Stimulated activated naive CD4-positive, alpha-beta T cell (primary cell): Measurements from ENCODE around the gene VWA5B2.
A peak's percentile ranks its signal among the peaks of the same experiment; 100 is the strongest.

Experiments
- DNase-seq, 6 experiments: peaks; one replicate each; lab custom pipeline; 2025; lab: John Stamatoyannopoulos, UW

VWA5B2 gene

DNA sequence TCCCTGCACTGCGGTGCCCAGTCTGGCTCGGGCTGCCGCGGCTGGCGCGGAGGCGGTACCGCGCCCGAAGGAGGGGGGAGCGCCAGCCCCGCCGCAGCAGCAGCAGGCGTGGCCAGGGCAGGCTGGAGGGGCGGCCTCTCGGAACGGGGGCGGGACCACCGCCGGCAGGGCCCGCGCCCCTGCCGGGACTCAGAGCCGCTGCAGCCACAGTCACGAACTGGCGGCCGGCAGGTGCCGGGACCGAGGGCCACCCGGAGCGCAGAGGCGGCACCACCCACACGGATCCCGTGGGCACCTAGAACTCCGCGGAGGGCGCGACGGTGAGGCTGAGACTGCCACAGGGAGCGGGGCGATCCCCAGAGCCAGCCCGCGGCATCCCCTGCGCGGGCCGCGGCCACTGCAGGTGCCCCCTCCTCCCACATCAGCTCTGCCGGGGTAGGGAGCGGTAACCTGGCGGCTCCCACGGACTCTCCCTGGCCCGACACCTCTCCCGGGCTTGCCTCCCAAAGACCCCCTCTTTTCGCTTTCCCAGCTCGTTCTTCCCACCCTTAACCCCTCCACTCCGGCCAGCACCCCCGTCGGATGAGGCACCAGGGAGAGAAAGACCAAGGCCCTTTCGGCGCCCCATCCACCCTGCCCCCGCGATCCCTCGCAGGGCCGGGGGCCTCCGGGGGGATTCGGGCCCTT lies at the start of gene VWA5B2:
Gene VWA5B2, plus strand, starts transcription at position 192 of the 687 bp plus-strand sequence. CDS start 944 bp downstream, outside the sequence.
- DNase-seq = peak; percentile 23 to 62 (median 59)

DNA sequence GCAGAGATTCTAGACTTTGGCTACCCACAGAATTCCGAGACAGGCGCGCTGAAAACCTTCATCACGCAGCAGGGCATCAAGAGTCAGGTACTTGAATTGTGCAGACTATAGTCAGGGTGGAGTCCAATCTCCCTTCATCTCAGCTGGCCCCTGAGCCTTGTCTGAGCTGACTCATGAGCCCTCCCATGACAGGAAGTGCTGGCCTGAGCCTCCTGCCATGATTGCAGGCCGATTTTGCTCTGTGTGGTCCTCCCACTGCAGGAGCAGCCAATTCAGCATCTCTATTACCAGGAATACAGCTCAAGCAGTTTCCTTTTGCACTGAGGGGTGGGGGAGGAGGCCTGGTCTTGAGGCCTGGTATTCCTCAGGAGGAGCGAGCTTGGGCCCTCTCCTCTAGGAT lies 49.2 kb upstream of the VWA5B2 start:
- no peak for DNase-seq

DNA sequence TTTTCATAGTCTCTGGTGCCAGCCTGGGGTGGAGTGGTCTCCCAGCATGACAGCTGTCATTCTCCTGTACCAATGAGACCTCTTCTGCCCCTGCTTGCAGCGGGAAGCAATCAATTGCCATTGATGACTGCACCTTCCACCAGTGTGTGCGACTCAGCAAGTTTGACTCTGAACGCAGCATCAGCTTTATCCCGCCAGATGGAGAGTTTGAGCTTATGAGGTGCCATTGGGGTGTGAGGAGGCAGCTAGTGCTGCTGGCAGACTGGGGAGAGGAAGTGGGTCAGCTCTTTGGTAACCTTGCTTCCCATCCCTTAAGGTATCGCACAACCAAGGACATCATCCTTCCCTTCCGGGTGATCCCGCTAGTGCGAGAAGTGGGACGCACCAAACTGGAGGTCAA lies 47.8 kb upstream of the VWA5B2 start:
- DNase-seq = no peak

DNA sequence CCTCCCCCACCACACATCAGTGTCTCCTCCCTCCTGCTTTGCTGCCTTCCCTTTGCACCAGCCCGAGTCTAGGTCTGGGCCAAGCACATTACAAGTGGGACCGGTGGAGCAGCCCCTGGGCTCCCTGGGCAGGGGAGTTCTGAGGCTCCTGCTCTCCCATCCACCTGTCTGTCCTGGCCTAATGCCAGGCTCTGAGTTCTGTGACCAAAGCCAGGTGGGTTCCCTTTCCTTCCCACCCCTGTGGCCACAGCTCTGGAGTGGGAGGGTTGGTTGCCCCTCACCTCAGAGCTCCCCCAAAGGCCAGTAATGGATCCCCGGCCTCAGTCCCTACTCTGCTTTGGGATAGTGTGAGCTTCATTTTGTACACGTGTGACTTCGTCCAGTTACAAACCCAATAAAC lies 45.7 kb upstream of the VWA5B2 start:
- DNase-seq = no peak

DNA sequence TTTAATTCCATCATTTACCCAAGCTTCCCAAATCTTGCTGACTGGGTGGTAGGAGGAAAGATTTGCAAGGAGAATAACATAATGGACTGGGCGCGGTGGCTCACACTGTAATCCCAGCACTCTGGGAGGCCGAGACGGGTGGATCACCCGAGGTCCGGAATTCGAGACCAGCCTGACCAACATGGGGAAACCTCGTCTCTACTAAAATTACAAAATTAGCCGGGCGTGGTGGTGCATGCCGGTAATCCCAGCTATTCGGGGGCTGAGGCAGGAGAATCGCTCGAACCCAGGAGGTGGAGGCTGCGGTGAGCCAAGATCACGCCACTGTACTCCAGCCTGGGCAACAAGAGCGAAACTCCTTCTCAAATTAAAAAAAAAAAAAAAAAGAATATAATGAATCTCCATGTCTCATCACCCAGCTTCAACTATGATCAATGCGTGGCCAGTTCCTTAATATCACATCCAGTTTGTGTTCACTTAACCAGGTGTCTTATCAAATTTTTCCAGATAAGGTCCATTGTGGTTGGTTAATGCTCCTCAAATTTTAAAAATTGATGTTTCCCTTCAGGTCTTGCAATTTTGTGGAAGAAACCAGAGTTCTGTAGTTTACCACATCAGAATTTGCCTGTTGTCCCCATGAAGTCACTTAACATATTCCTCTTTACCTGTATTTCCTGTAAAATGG lies 44.7 kb upstream of the VWA5B2 start:
- DNase-seq = no peak

DNA sequence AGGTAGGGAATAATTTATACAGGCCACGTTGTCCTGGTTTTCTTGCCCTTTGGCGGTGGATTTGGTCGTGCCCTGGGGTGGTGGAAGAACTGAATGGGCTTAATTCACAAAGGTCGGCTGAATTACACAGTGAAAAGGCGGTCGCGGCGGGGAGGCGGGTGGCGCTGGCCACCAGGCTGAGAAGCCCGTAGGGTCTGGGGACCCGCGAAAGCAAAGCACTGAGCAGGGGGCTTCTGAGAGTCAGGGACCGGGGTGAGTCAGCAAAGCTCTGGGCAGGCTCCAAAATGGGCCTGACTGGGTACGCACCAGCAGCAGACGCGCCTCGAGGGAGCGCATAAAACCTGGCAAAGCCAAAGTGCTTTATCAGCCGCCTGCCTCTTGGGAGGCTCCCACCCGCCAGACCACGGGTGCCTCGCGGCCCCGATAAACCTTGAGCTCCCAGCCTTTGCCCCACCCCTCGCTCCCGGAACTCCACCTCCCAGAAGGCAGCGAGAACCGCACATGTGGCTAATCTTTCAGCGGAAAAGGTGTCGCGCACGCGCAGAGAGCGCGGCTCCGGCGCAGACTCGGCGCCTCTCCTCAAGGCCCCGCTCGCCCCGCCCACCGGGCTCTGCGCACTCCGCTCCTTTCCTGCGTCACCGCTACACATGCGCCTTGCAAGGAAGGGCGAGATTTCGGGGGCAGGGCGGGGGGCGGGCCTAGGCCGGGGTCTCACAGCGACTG lies 43.8 kb upstream of the VWA5B2 start:
- DNase-seq = peak; percentile 97 to 100 (median 99)

DNA sequence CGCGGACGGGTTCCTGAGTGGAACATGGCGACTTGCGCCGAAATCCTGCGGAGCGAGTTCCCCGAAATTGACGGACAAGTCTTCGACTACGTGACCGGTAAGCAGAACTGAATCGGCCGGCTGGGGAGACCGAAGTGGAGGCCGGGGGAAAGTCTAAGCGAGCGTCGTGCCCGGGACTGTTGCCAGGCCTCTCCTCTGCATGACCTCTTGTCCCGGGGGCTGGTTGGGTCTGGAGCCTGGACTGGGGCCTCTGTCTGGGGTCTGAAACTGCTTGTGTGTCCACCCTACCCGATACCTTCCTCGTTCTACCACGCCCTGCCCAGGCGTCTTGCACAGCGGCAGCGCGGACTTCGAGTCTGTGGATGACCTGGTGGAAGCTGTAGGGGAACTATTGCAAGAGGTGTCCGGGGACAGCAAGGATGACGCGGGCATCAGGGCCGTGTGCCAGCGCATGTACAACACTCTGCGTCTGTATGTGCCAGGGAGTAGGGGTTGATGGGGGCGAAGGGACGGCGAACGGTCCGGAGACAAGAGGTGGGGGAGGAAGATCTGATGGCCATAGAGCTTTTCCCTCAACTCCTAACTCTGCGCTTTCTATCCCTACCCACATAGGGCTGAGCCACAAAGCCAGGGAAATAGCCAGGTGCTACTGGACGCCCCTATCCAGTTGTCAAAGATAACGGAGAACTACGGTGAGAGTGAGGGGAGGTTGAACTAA lies 43.0 kb upstream of the VWA5B2 start, which contains the start of gene ABCF3:
Gene ABCF3, plus strand, starts transcription at position 16 of the 718 bp plus-strand sequence. Its CDS starts 9 bp downstream, at position 25.
- DNase-seq = no peak

DNA sequence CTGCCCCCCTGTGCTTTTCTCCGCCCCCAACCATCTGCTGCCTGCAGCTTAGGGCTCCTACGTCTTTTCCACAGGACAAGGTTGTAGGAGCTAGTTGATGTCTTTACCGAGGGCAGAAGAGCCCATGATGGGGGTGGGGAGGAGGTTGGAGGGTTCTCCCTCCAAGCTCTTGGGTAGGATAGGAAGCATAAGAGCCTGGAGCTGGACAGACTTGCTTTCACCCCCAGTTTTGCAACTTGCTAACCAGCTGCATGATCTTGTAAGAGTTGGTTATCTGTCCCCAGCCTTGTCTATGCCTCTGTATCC lies 42.5 kb upstream of the VWA5B2 start:
- DNase-seq = no peak

DNA sequence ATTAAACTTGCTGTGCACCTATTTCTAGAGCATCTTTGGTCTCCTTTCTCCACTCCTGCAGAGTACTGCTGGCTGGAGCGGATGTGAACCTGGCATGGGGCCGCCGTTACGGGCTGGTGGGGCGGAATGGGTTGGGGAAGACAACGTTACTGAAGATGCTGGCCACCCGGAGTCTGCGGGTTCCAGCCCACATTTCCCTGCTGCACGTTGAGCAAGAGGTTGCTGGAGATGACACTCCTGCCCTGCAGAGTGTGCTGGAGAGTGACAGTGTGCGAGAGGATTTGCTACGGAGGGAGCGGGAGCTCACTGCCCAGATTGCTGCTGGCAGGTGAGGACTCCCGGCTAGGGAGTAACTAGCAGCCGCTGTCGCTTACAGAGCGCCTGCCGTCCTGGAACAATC lies 41.3 kb upstream of the VWA5B2 start:
- DNase-seq = no peak

DNA sequence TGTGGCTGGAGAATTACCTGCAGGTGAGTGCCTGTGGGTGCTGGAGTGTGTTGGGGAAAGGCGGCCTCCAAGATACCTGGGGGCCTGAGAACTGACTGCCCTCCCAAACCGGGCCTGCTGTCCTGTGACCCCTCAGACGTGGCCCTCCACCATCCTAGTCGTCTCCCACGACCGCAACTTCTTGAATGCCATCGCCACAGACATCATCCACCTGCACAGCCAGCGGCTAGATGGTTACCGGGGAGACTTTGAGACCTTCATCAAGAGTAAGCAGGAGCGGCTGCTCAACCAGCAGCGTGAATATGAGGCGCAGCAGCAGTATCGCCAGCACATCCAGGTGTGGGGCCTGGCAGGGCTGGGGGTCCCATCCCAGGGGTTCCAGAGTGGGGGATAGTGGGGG lies 40.0 kb upstream of the VWA5B2 start:
- DNase-seq = no peak

DNA sequence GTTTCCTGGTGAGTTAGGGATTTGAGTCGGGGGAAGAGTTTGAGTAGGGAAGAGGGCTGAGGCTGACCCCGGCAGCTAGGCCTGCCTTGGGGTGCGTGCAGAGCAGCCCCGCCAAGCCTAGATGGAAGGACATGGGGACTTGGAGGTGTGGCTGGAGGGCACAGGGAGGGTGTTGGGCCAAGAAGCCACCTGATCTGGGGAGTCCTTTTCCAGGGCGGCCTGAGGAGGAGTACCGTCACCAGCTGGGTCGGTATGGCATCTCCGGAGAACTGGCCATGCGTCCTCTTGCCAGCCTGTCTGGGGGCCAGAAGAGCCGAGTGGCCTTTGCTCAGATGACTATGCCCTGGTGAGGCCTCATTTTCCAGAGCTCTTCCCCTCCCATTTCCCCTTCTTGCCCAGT lies 36.5 kb upstream of the VWA5B2 start:
- no peak for DNase-seq

DNA sequence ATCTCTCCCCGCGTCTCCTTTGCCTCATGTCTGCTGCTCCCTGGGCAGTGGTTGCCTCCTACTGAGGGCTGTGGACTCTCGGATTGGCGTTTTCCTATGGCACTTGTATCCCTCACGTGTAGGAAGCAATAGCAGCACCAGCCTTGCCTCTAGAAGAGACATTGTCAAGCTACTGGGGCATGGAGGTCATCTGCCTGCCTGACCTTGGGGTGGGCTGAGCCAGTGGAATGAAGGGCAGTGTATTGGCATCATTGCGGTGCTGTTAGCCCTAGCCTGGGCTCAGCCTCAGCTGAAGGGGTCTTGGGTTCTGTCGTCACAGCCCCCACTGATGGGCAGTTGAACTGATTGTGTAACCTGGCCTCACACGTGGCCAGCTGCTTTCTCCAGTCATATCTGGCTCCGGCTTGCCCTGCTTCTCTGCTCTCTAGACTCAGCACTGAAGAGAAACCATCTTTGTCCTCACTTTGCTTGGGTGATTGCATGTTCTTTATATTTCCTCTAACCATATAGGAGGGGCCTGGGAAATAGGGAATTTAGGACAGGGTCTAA lies 35.3 kb upstream of the VWA5B2 start:
- DNase-seq = no peak

DNA sequence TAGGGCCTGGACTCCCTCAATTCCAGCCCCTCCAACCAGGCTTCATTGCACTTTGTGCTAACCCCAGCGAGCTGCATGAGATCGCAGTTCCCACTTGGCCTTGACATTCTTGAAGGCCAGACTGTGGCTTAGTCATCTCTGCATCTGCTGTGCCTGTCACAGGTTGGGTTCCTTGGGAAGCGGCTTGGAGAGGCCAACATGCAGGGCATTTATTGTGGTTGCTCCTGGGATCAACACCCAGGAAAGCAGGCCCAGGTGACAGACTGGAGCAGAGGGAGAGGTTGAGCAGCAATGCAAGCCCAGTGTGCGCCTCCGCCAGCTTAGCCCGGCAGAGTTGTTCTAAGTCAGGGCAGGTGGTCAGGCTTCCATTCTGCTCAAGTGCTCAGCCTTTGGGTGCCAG lies 32.8 kb upstream of the VWA5B2 start:
- DNase-seq = no peak

DNA sequence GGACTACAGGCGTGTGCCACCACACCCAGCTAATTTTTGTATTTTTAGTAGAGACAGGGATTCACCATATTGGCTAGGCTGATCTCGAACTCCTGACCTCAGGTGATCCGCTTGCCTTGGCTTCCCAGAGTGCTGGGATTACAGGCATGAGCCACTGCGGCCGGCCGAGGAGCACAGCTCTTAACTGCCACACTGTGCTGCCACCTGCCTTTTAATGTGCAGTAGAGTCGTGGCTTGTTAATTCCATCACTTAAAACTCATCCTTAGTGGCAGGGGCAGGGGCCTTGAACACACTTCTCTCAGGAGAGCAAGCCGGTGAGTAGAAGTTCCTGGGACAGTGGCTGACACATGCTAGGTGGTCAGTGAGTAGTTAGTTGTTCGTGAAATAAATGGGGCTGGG lies 30.9 kb upstream of the VWA5B2 start:
- DNase-seq = no peak

DNA sequence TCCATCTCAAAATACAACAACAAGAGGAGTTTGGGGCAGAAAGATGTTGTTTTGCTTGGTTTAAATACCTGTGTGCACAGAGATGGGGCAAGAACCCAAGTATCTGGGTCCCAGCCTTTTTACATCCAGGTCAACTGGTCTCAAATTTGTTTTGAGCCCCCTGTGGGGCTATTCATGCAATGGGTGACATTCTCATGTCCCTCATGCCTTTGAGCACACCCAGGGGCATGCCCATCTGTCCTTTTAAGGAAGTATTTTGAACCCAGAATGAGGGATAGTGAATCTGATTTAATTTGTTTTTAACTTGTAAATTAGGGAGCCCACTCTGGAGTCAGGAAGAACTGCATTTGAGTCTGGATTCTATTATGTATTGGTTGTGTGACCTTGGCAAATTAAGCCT lies 28.6 kb upstream of the VWA5B2 start:
- no peak for DNase-seq

DNA sequence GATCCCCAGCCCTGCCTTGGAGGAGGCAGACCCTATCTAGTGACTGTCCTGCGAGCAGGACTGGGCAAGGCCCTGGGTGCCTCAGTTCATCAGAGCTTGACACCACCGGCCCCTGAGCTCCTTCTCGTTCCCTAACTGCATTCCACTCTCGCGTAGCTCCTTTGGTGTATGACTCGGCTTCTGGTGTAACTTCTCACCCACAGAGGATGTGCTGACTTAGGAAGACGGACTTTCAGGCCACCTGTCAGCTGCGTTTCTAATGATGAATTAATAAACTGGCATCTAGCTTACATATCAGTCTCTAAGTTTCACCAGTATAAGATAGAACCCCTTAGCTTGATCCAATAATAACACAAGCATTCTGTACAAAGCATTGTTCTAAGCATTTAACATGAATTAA lies 25.9 kb upstream of the VWA5B2 start:
- DNase-seq = no peak

DNA sequence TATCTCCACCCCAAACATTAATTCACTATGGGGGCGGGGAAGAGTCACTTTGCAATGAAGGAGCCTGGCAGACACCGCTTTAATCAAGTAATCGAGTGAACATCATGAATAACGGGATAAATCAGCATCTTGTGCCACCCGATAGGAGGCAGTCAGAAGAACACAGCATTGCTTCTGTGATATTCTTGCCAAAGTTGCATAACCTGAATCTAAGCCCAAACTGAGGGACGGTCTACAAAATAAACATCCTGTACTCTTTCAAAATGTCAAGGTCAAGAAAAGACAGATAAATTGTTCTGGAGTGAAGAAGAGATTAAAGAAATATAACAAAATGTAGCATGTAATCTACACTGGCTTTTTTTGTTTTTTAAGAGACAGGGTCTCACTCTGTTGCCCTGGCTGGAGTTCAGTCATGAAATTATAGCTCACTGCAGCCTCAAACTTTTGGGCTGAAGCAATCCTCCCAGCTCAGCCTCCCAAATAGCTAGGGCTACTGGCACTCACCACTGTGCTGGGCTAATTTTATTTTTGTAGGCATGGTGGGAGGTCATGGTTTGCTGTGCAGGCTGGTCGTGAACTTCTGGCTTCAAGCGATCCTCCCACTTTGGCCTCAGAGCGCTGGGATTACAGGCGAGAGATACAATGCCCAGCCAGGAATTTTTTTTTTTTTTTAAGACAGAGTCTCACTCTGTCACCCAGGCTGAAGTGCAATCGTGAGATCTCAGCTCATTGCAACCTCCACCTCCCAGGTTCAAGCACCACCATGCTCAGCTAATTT lies 20.1 kb upstream of the VWA5B2 start:
- no peak for DNase-seq

DNA sequence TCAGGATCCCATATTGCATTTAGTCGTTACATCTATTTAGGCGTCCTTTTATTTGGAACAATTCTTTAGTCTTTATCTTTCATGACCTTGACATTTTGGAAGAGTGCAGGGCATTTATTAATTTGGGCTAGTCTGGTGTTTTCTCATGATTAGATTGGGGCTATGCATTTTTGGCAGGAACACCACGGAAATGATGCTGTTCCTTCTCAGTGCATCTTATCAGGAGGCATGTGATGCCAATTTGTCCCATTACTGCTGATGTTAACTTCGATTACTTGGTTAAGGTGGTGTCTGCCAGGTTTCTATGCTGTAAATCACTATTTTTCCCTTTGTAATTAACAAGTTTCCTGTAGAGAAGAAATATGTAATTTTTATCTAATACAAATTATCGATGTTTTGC lies 18.1 kb upstream of the VWA5B2 start:
- no peak for DNase-seq

DNA sequence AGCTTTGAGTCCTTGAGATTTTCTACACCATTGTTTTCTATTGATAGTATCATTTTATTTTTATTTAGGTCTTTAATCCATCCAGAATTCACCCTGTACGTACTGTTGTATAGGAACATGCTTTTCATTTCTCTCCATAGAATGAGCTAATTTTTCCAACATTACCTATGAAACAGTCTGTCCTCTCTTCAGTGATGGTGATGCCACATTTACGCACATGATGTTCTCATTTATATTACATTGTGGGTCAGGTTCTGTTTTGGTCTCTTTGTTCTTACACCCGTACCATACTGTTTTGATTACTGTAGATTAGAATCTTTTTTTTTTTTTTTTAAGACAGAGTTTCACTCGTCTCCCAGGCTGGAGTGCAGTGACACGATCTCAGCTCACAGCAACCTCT lies 17.7 kb upstream of the VWA5B2 start:
- DNase-seq = no peak

DNA sequence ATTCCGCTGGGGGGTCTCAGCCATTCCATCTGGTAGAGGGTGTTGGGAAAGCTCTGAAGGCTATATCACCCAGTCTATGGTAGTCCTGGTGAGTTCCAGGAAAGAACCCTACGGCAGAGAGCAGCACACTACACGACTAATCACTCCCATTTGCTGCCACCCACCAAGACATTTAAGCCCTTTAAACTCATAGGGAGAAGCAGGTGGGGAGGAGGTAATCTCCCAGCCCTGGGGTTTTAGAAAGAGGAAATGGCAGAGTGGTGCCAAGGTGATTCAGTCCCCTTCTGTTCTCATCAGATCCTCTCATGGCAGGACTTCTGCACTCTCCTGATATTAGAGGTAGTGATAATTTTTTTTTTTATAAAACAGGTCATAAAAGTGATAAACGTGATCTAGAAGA lies 10.6 kb upstream of the VWA5B2 start:
- no peak for DNase-seq

DNA sequence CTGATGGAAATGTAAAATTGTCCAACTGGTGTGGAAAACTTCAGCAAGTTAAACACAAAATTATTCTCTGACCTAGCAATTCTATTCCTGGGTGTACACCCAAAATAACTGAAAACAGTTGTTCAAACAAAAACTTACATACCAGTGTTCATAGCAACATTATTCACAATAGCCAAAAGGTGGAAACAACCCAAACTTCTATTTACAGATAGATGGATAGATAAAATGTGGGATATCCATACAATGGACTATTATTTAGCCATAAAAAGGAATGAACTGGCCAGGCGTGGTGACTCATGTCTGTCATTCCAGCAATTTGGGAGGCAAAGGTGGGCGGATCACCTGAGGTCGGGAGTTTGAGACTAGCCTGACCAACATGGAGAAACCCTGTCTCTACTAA lies 6.9 kb upstream of the VWA5B2 start:
- DNase-seq = no peak

DNA sequence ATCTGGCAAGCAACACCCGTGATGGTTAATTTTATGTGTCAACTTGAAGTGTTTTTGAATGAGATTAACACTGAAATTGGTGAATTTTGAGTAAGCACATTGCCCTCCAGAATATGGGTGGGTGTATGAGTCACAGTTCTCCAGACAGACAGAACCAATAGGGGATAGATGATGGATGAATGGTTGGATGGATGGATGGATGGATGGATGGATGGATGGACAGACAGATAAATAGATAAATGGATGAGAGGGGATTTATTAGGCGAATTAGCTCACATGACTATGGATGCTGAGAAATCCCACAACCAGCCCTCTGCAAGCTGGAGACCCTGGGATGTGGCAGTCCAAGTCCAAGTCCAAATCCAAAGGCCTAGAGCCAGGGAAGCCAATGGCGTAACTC lies 5.4 kb upstream of the VWA5B2 start:
- DNase-seq = no peak
